Astrocyte (in vitro differentiated cells and primary cell): ENCODE measurements around the gene PLCD3.

Experiments
- EZH2 ChIP-seq: IDR thresholded peaks from 2 replicates; pipeline ENCODE4 v1.6.1; 2012; ENCODE audit warnings: mild to moderate bottlenecking, low read length, inconsistent platforms; ENCODE audit not compliant: insufficient read depth
- TF ChIP-seq, protein P1 (sequence below): IDR thresholded peaks from 2 replicates; pipeline ENCODE4 v1.5.1; 2011; ENCODE audit warnings: low read depth, mild to moderate bottlenecking, inconsistent platforms, low read length, moderate library complexity; ENCODE audit not compliant: insufficient read depth

DNA sequence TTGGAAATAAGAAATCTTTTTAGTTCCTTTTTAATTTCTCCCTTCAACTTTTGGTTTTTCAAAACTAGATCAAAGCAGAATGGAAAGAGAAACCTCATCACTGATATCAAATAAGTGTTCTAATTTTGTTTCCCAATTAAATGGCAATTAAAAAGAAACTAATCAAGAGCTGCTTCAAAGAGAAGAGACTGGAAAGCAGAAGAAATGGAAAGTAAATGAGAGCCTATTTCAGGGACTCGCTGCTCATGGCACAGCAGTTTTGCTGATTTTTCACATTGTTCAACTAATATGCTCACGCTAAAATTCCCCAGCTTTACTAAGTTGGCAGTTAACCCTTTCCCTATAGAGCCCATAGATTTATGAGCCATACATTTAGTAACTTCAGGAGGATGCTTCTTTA is 64.7 kb downstream of the PLCD3 start:
- TF ChIP-seq, protein P1, sequence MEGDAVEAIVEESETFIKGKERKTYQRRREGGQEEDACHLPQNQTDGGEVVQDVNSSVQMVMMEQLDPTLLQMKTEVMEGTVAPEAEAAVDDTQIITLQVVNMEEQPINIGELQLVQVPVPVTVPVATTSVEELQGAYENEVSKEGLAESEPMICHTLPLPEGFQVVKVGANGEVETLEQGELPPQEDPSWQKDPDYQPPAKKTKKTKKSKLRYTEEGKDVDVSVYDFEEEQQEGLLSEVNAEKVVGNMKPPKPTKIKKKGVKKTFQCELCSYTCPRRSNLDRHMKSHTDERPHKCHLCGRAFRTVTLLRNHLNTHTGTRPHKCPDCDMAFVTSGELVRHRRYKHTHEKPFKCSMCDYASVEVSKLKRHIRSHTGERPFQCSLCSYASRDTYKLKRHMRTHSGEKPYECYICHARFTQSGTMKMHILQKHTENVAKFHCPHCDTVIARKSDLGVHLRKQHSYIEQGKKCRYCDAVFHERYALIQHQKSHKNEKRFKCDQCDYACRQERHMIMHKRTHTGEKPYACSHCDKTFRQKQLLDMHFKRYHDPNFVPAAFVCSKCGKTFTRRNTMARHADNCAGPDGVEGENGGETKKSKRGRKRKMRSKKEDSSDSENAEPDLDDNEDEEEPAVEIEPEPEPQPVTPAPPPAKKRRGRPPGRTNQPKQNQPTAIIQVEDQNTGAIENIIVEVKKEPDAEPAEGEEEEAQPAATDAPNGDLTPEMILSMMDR = no peak
- no peak for TF ChIP-seq EZH2
